ENCODE results near the gene ELF1.

DNA sequence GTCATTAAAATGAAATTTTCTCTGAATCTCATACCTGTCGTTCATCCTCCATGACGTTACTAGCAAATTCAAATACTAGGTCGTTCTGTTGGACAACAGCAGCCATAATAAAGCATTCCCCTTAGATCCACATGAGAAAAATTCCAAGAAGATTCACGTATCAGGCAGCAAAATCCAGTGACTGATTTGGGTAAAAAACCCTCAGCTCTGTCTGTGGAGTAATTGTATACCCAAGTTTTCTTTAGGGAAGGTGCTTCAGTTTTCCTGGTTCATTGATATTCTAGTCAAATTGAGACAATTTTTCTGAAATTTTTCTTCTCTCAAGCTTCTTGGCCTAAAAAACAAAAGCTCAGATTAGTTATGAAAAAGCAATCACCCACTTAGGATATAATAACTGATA, 37.2 kb downstream of the ELF1 start:
- TF ChIP-seq CTCF (IDR thresholded peaks at IDR 0.05) (no peak), POLR2A (IDR thresholded peaks at IDR 0.05; ENCODE audit: low read depth) (no peak)

Data from esophagus muscularis mucosa (tissue), 3 donors.